ENCODE measurements around the gene NEU1. TPM values are rescaled to one million over a fixed set of nuclear protein-coding genes. Genes with fewer than 3 reads are reported as not detected.

The NEU1 gene
- total and polyA plus RNA-seq, 4 donors: 53.2 to 82.5 (median 70.5) TPM

DNA sequence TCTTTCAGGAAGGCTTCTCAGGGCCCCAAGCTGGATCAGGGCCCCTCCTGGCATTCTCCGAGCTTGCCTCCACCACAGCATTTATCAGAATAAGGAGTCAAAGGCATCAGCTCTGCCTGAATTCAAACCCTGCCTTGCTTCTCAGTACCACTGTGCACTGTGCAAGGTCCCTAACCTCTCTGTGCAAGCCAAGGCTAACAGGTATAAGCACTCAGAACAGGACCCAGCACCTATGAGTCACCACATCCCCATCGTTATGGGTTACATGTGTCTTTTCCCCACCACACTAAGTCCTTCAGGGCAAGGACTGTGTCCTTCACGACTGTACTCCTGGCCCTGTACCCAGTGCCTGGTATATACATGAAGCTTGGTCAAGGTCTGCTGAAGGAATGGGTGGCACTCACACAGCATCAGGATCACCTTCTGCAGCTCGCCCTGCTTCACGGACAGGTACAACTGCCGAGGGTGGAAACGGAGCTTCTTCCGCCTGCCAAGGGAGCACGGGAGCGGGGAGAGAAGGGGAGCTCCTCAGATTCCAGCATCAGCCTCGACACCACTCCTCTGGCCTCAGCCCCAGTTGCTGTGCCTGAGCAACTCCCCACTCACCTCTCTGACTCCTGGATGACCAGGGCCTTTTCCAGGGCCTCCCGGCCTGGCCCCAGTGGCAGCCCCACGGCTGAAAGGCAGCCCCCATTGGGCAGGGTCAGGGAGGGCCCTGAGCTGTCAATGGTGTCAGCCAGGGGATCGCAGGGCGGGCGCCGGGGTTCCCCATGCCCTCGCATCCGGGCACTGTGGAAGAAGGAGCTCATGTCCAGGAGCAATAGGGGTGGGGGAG lies 24.8 kb upstream of the NEU1 start:
- no peaks in the 10 kb centered on the region for H3K4me1 ChIP-seq (ENCODE audit: control insufficient read depth in 5 of 5, insufficient read depth in 5 of 5, low read length in 5 of 5)
- H3K27ac ChIP-seq (ENCODE audit: low read depth in 1 of 2, low read length in 1 of 2): no peak overlapping the region
- no peaks in the 10 kb centered on the region for H3K27me3 ChIP-seq (ENCODE audit: control insufficient read depth in 3 of 3, insufficient read depth in 3 of 3, low read length in 2 of 3)
- no peak overlapping the region for H3K4me3 ChIP-seq
- no peak overlapping the region for H3K9ac ChIP-seq (ENCODE audit: insufficient read depth in 1 of 2, low read length in 2 of 2)
- DNase-seq (no peak), ATAC-seq (ENCODE audit: insufficient read depth, low FRiP score) (no peak)
- H3K9me3 ChIP-seq (ENCODE audit: control insufficient read depth in 4 of 4, insufficient read depth in 3 of 4, low read length in 3 of 4): no peaks in the 10 kb centered on the region
- WGBS, 2 donors: 94 to 97% methylated on average over 19 of the region's 19 CpGs
- peaks cover 5 to 64% (median 44%) of the 10 kb centered on the region in 4 donors for H3K36me3 ChIP-seq (ENCODE audit: control insufficient read depth in 4 of 4, insufficient read depth in 4 of 4, low read length in 4 of 4)
- TF ChIP-seq, protein P1, sequence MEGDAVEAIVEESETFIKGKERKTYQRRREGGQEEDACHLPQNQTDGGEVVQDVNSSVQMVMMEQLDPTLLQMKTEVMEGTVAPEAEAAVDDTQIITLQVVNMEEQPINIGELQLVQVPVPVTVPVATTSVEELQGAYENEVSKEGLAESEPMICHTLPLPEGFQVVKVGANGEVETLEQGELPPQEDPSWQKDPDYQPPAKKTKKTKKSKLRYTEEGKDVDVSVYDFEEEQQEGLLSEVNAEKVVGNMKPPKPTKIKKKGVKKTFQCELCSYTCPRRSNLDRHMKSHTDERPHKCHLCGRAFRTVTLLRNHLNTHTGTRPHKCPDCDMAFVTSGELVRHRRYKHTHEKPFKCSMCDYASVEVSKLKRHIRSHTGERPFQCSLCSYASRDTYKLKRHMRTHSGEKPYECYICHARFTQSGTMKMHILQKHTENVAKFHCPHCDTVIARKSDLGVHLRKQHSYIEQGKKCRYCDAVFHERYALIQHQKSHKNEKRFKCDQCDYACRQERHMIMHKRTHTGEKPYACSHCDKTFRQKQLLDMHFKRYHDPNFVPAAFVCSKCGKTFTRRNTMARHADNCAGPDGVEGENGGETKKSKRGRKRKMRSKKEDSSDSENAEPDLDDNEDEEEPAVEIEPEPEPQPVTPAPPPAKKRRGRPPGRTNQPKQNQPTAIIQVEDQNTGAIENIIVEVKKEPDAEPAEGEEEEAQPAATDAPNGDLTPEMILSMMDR (IDR thresholded peaks at IDR 0.05; ENCODE audit: control extremely low read depth, extremely low read depth): no peak

GRCh38 chr6:31886541-31886991 lies 23.9 kb upstream of the NEU1 start:
- Histone ChIP-seq H3K27ac (ENCODE audit: low read depth in 1 of 2, low read length in 1 of 2) (no peak overlapping the region), H3K36me3 (ENCODE audit: control insufficient read depth in 4 of 4, insufficient read depth in 4 of 4, low read length in 4 of 4) (peaks cover 3 to 66% (median 42%) of the 10 kb centered on the region in 4 donors), H3K27me3 (ENCODE audit: control insufficient read depth in 3 of 3, insufficient read depth in 3 of 3, low read length in 2 of 3) (no peaks in the 10 kb centered on the region), H3K9ac (ENCODE audit: insufficient read depth in 1 of 2, low read length in 2 of 2) (no peak overlapping the region), H3K9me3 (ENCODE audit: control insufficient read depth in 4 of 4, insufficient read depth in 3 of 4, low read length in 3 of 4) (no peaks in the 10 kb centered on the region), H3K4me3 (no peak overlapping the region), H3K4me1 (ENCODE audit: control insufficient read depth in 5 of 5, insufficient read depth in 5 of 5, low read length in 5 of 5) (no peaks in the 10 kb centered on the region)
- TF ChIP-seq, protein P1 (IDR thresholded peaks at IDR 0.05; ENCODE audit: control extremely low read depth, extremely low read depth): no peak
- DNase-seq (no peak), ATAC-seq (ENCODE audit: insufficient read depth, low FRiP score) (no peak)
- 88 to 94% methylated on average over 17 to 18 of the region's 18 CpGs for WGBS, 2 donors

GRCh38 chr6:31884528-31885035 lies 22.0 kb upstream of the NEU1 start:
- H3K9ac ChIP-seq (ENCODE audit: insufficient read depth in 1 of 2, low read length in 2 of 2): no peak overlapping the region
- WGBS, 2 donors: 94 to 97% methylated on average over 22 of the region's 22 CpGs
- no peaks in the 10 kb centered on the region for H3K27me3 ChIP-seq (ENCODE audit: control insufficient read depth in 3 of 3, insufficient read depth in 3 of 3, low read length in 2 of 3)
- H3K4me3 ChIP-seq: no peak overlapping the region
- H3K4me1 ChIP-seq (ENCODE audit: control insufficient read depth in 5 of 5, insufficient read depth in 5 of 5, low read length in 5 of 5): no peaks in the 10 kb centered on the region
- ATAC-seq (ENCODE audit: insufficient read depth, low FRiP score) (no peak), DNase-seq (no peak)
- H3K9me3 ChIP-seq (ENCODE audit: control insufficient read depth in 4 of 4, insufficient read depth in 3 of 4, low read length in 3 of 4): no peaks in the 10 kb centered on the region
- no peak overlapping the region for H3K27ac ChIP-seq (ENCODE audit: low read depth in 1 of 2, low read length in 1 of 2)
- H3K36me3 ChIP-seq (ENCODE audit: control insufficient read depth in 4 of 4, insufficient read depth in 4 of 4, low read length in 4 of 4): peaks cover 5 to 81% (median 45%) of the 10 kb centered on the region in 4 donors
- TF ChIP-seq, protein P1 (IDR thresholded peaks at IDR 0.05; ENCODE audit: control extremely low read depth, extremely low read depth): no peak
